SKM-1 (cell line): ENCODE results near the gene CLEC6A.
A peak's percentile ranks its signal among the peaks of the same experiment; 100 is the strongest.
"Not testable (repeated sequence)": the region's sequence is repeated elsewhere in the genome, so short reads cannot be mapped to it uniquely, and the experiment has no call there.

Source experiments
- DNase-seq: peaks from one replicate; lab custom pipeline; 2025; ENCODE audit not compliant: unreplicated experiment; lab: John Stamatoyannopoulos, UW

Gene CLEC6A

GRCh38 chr12:8493084-8493483 is 37.3 kb downstream of the CLEC6A start:
- DNase-seq = peak; percentile 5

- DNase-seq = not testable (repeated sequence)
Observed at GRCh38 chr12:8495671-8496070, 39.9 kb downstream of the CLEC6A start.

- not testable (repeated sequence) for DNase-seq
Observed at GRCh38 chr12:8496074-8496473, 40.3 kb downstream of the CLEC6A start.

- DNase-seq = no peak
Observed at GRCh38 chr12:8499616-8500015, 43.9 kb downstream of the CLEC6A start.

GRCh38 chr12:8501720-8502119 is 46.0 kb downstream of the CLEC6A start:
- no peak for DNase-seq

GRCh38 chr12:8504351-8504750 is 48.6 kb downstream of the CLEC6A start:
- DNase-seq = no peak

GRCh38 chr12:8507596-8507995 is 51.8 kb downstream of the CLEC6A start:
- DNase-seq = no peak

GRCh38 chr12:8508223-8508622 is 52.5 kb downstream of the CLEC6A start:
- no peak for DNase-seq

- no peak for DNase-seq
Observed at GRCh38 chr12:8508910-8509841, 53.4 kb downstream of the CLEC6A start.

GRCh38 chr12:8513256-8513655 is 57.5 kb downstream of the CLEC6A start, which contains the start of gene CLEC4D:
Gene CLEC4D (plus strand): TSS chr12:8513503. CDS start chr12:8513733, 230 bp downstream.
- DNase-seq = no peak

GRCh38 chr12:8517971-8518370 is 62.2 kb downstream of the CLEC6A start:
- DNase-seq = no peak

GRCh38 chr12:8519171-8519570 is 63.4 kb downstream of the CLEC6A start:
- DNase-seq = no peak

GRCh38 chr12:8527250-8528130 is 71.7 kb downstream of the CLEC6A start:
- DNase-seq = no peak
